ENCODE measurements around the gene PRSS22. TPM values are rescaled to one million over a fixed set of nuclear protein-coding genes. Genes with fewer than 3 reads are reported as not detected.

PRSS22 gene
- total RNA-seq, 2 experiments from 2014 or later: not detected

- Histone ChIP-seq H3K27ac (ENCODE audit: low read depth, low read length, poor library complexity, severe bottlenecking) (no peak overlapping the region), H3K4me2 (ENCODE audit: low read length) (no peak overlapping the region), H3K9me2 (ENCODE audit: insufficient read depth, low read length) (no peaks in the 10 kb centered on the region), H3K79me2 (ENCODE audit: insufficient read depth, low read depth, low read length) (no peaks in the 10 kb centered on the region), H3K4me1 (ENCODE audit: insufficient read depth, low read length, poor library complexity, severe bottlenecking) (peaks cover 11% of the 10 kb centered on the region), H2AFZ (ENCODE audit: low read length) (no peak overlapping the region), H3K9me3 (ENCODE audit: low read length) (no peaks in the 10 kb centered on the region), H3K36me3 (ENCODE audit: insufficient read depth, low read length) (no peaks in the 10 kb centered on the region), H4K20me1 (ENCODE audit: insufficient read depth, low read length) (no peaks in the 10 kb centered on the region), H3K4me3 (ENCODE audit: low read depth, low read length, poor library complexity, severe bottlenecking) (no peak overlapping the region)
- TF ChIP-seq CTCF (conservative IDR thresholded peaks at IDR 0.05; ENCODE audit: low read length): no peak
- no peak for TF ChIP-seq EZH2phosphoT487 (IDR thresholded peaks at IDR 0.05; ENCODE audit: borderline replicate concordance, low read depth, low read length)
- no TSS peak for BruUV-seq (replicated peaks)
- intact Hi-C loops (cut with micrococcal nuclease; ENCODE audit: unreplicated experiment): no loop called here
- CTCF ChIA-PET (ENCODE audit: unreplicated experiment): no interaction called here
- POLR2A ChIA-PET: interaction anchor here (0.6 to 1.0 kb wide), 2 partner anchors 10 to 222 kb away, joined by 3 read pairs; no protein-coding TSS in a partner anchor
- no peak for DNase-seq (ENCODE audit: low spot score)
These were observed 37.8 kb upstream of the PRSS22 start for GRCh38 chr16:2895813-2896212.

GRCh38 chr16:2894231-2894630 is 36.3 kb upstream of the PRSS22 start:
- Histone ChIP-seq H3K27ac (ENCODE audit: low read depth, low read length, poor library complexity, severe bottlenecking) (no peak overlapping the region), H2AFZ (ENCODE audit: low read length) (no peak overlapping the region), H3K36me3 (ENCODE audit: insufficient read depth, low read length) (no peaks in the 10 kb centered on the region), H3K4me3 (ENCODE audit: low read depth, low read length, poor library complexity, severe bottlenecking) (no peak overlapping the region), H3K79me2 (ENCODE audit: insufficient read depth, low read depth, low read length) (no peaks in the 10 kb centered on the region), H3K4me2 (ENCODE audit: low read length) (no peak overlapping the region), H3K9me2 (ENCODE audit: insufficient read depth, low read length) (no peaks in the 10 kb centered on the region), H4K20me1 (ENCODE audit: insufficient read depth, low read length) (no peaks in the 10 kb centered on the region), H3K9me3 (ENCODE audit: low read length) (no peaks in the 10 kb centered on the region), H3K4me1 (ENCODE audit: insufficient read depth, low read length, poor library complexity, severe bottlenecking) (peaks cover 11% of the 10 kb centered on the region)
- CTCF ChIA-PET (ENCODE audit: unreplicated experiment): no interaction called here
- TF ChIP-seq EZH2phosphoT487 (IDR thresholded peaks at IDR 0.05; ENCODE audit: borderline replicate concordance, low read depth, low read length): no peak
- peak; percentile 32; the same call in 1 of the 2 replicates for TF ChIP-seq CTCF (conservative IDR thresholded peaks at IDR 0.05; ENCODE audit: low read length)
- POLR2A ChIA-PET: no interaction called here
- no TSS peak for BruUV-seq (replicated peaks)
- no peak for DNase-seq (ENCODE audit: low spot score)
- intact Hi-C loops (cut with micrococcal nuclease; ENCODE audit: unreplicated experiment): no loop called here

DNA sequence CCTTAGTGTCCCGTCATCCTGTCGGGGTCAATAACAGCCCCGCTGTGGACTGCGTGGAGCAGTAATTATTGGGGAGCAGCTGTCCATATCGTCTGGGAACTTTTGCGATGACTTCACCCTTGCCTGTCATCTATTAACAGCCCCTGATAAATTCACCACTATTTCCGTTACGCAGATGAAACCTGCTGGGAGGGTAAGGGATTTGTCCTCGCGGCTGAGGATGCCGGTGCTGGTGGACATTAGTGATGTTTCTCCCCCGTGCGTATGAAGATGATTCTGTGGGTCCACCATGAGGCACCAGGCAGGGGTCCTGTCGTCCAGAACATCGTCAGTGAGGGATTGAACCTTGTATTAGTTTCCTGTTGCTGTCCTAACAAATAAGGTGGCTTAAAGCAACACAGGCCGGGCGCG is 26.1 kb upstream of the PRSS22 start:
- H3K4me3 ChIP-seq (ENCODE audit: low read depth, low read length, poor library complexity, severe bottlenecking): peak overlapping the region; percentile 84
- ChIA-PET POLR2A (no interaction called here), CTCF (ENCODE audit: unreplicated experiment) (no interaction called here)
- no peaks in the 10 kb centered on the region for H3K9me2 ChIP-seq (ENCODE audit: insufficient read depth, low read length)
- H3K9me3 ChIP-seq (ENCODE audit: low read length): peaks cover 11% of the 10 kb centered on the region
- no peak for DNase-seq (ENCODE audit: low spot score)
- BruUV-seq (replicated peaks): no TSS peak
- peaks cover 7% of the 10 kb centered on the region for H3K4me1 ChIP-seq (ENCODE audit: insufficient read depth, low read length, poor library complexity, severe bottlenecking)
- H2AFZ ChIP-seq (ENCODE audit: low read length): no peak overlapping the region
- intact Hi-C loops (cut with micrococcal nuclease; ENCODE audit: unreplicated experiment): no loop called here
- TF ChIP-seq EZH2phosphoT487 (IDR thresholded peaks at IDR 0.05; ENCODE audit: borderline replicate concordance, low read depth, low read length) (no peak), CTCF (conservative IDR thresholded peaks at IDR 0.05; ENCODE audit: low read length) (no peak)
- H3K79me2 ChIP-seq (ENCODE audit: insufficient read depth, low read depth, low read length): no peaks in the 10 kb centered on the region
- H3K27ac ChIP-seq (ENCODE audit: low read depth, low read length, poor library complexity, severe bottlenecking): no peak overlapping the region
- no peaks in the 10 kb centered on the region for H3K36me3 ChIP-seq (ENCODE audit: insufficient read depth, low read length)
- peak overlapping the region; percentile 92 for H3K4me2 ChIP-seq (ENCODE audit: low read length)
- no peaks in the 10 kb centered on the region for H4K20me1 ChIP-seq (ENCODE audit: insufficient read depth, low read length)
